Mesenchymal stem cell (in vitro differentiated cells and primary cell): Measurements from ENCODE around the gene CXCL8.
A peak's percentile ranks its signal among the peaks of the same experiment; 100 is the strongest.

Experiments
- DNase-seq: peaks from one replicate; pipeline ENCODE4 v3.0.0-alpha.2; 2013
- H2AFZ ChIP-seq: one replicate; pipeline ENCODE4 v1.6.1; 2013; ENCODE audit warnings: low read depth, mild to moderate bottlenecking, control low read depth, inconsistent platforms, low read length, moderate library complexity
- H2AK5ac ChIP-seq: 2 replicates; pipeline ENCODE4 v1.6.1; 2013; ENCODE audit warnings: low read length, moderate library complexity, mild to moderate bottlenecking, inconsistent platforms; ENCODE audit not compliant: severe bottlenecking
- H2BK120ac ChIP-seq: one replicate; pipeline ENCODE4 v1.6.1; 2013; ENCODE audit warnings: low read depth, mild to moderate bottlenecking, inconsistent platforms, low read length, moderate library complexity
- H2BK12ac ChIP-seq, 2 experiments: one replicate each; pipeline ENCODE4 v1.6.1; 2013; ENCODE audit warnings: inconsistent platforms in 2 of 2, low read length in 2 of 2, mild to moderate bottlenecking in 2 of 2, moderate library complexity in 2 of 2, control low read depth in 1 of 2
- H2BK15ac ChIP-seq: one replicate; pipeline ENCODE4 v1.6.1; 2013; ENCODE audit warnings: mild to moderate bottlenecking, low read depth, inconsistent platforms; ENCODE audit not compliant: poor library complexity, severe bottlenecking
- H2BK5ac ChIP-seq: 2 replicates; pipeline ENCODE4 v1.6.1; 2013; ENCODE audit warnings: low read depth, mild to moderate bottlenecking, low read length, control low read depth, inconsistent platforms; ENCODE audit not compliant: poor library complexity, severe bottlenecking
- H3K14ac ChIP-seq, 2 experiments: one replicate each; pipeline ENCODE4 v1.6.1; 2013; ENCODE audit warnings: inconsistent platforms in 2 of 2, low read length in 2 of 2, control low read depth in 1 of 2, mild to moderate bottlenecking in 1 of 2, moderate library complexity in 1 of 2
- H3K18ac ChIP-seq, 2 experiments: one replicate each; pipeline ENCODE4 v1.6.1; 2013; ENCODE audit warnings: inconsistent platforms in 2 of 2, low read length in 2 of 2, control low read depth in 1 of 2, low read depth in 1 of 2, mild to moderate bottlenecking in 1 of 2
- H3K23ac ChIP-seq, 2 experiments: one replicate each; pipeline ENCODE4 v1.6.1; 2013; ENCODE audit warnings: inconsistent platforms in 2 of 2, low read length in 2 of 2, mild to moderate bottlenecking in 2 of 2, moderate library complexity in 2 of 2, control low read depth in 1 of 2
- H3K27ac ChIP-seq: 2 replicates; pipeline ENCODE4 v1.5.1; 2013; ENCODE audit warnings: mild to moderate bottlenecking, moderate library complexity, low read length, control low read depth, inconsistent platforms; ENCODE audit not compliant: poor library complexity, severe bottlenecking
- H3K27me3 ChIP-seq, 2 experiments: 2 replicates each; pipeline versions ENCODE4 v1.6.1 to v1.7.0; 2013; ENCODE audit warnings: low read length in 2 of 2, mild to moderate bottlenecking in 2 of 2, moderate library complexity in 2 of 2, control low read depth in 1 of 2, inconsistent platforms in 1 of 2; ENCODE audit not compliant: control insufficient read depth in 1 of 2, insufficient read depth in 1 of 2
- H3K36me3 ChIP-seq, 2 experiments: 2 replicates each; pipeline versions ENCODE4 v1.6.1 to v1.7.0; 2013; ENCODE audit warnings: low read length in 2 of 2, control low read depth in 1 of 2, inconsistent platforms in 1 of 2, low read depth in 1 of 2, mild to moderate bottlenecking in 1 of 2; ENCODE audit not compliant: insufficient read depth in 2 of 2, control insufficient read depth in 1 of 2
- H3K4ac ChIP-seq, 2 experiments: one replicate each; pipeline ENCODE4 v1.6.1; 2013; ENCODE audit warnings: inconsistent platforms in 2 of 2, low read length in 2 of 2, mild to moderate bottlenecking in 2 of 2, moderate library complexity in 2 of 2, control low read depth in 1 of 2, low read depth in 1 of 2
- H3K4me1 ChIP-seq: 2 replicates; pipeline ENCODE4 v1.6.1; 2013; ENCODE audit warnings: low read depth, low read length, control low read depth; ENCODE audit not compliant: control insufficient read depth, insufficient read depth
- H3K4me2 ChIP-seq: 2 replicates; pipeline ENCODE4 v1.6.1; 2013; ENCODE audit warnings: low read length, mild to moderate bottlenecking, inconsistent platforms; ENCODE audit not compliant: poor library complexity, severe bottlenecking
- H3K4me3 ChIP-seq, 2 experiments: 2 replicates each; pipeline versions ENCODE4 v1.5.1 to v1.7.0; 2013; ENCODE audit warnings: low read length in 2 of 2, mild to moderate bottlenecking in 2 of 2, control low read depth in 1 of 2, low read depth in 1 of 2; ENCODE audit not compliant: insufficient read depth in 1 of 2
- H3K79me1 ChIP-seq: replicated peaks from 2 replicates; pipeline ENCODE4 v1.6.1; 2013; ENCODE audit warnings: mild to moderate bottlenecking, control low read depth, low read length, inconsistent platforms; ENCODE audit not compliant: poor library complexity, severe bottlenecking
- H3K9ac ChIP-seq: 2 replicates; pipeline ENCODE4 v1.7.0; 2013; ENCODE audit warnings: mild to moderate bottlenecking, low read length, moderate library complexity
- H3K9me3 ChIP-seq: 2 replicates; pipeline ENCODE4 v1.7.0; 2013; ENCODE audit warnings: mild to moderate bottlenecking, low read length; ENCODE audit not compliant: control insufficient read depth
- H4K8ac ChIP-seq: one replicate; pipeline ENCODE4 v1.6.1; 2013; ENCODE audit warnings: inconsistent platforms, mild to moderate bottlenecking, low read length, moderate library complexity
- H4K91ac ChIP-seq: one replicate; pipeline ENCODE4 v1.6.1; 2013; ENCODE audit warnings: mild to moderate bottlenecking, low read length, inconsistent platforms
- WGBS: methylation state at CpG from one replicate; pipeline ENCODE4 v1.1.7; 2013; ENCODE audit warnings: mixed read lengths; 5-methylcytosine and 5-hydroxymethylcytosine counted together

Gene CXCL8

GRCh38 chr4:73692701-73693100 is 47.7 kb upstream of the CXCL8 start:
- Histone ChIP-seq H3K79me1 (no peaks in the 10 kb centered on the region), H3K4ac (no peak overlapping the region), H3K27me3 (no peaks in the 10 kb centered on the region), H4K8ac (no peak overlapping the region), H3K4me1 (no peaks in the 10 kb centered on the region), H3K18ac (no peak overlapping the region), H3K4me2 (no peak overlapping the region), H2BK12ac (no peak overlapping the region), H2BK5ac (no peak overlapping the region), H3K4me3 (no peak overlapping the region), H3K36me3 (no peaks in the 10 kb centered on the region), H2AFZ (no peak overlapping the region), H3K27ac (no peak overlapping the region), H2BK120ac (no peak overlapping the region), H3K23ac (no peak overlapping the region), H3K9me3 (no peaks in the 10 kb centered on the region), H2AK5ac (no peak overlapping the region), H3K14ac (no peak overlapping the region), H4K91ac (no peak overlapping the region), H3K9ac (no peak overlapping the region), H2BK15ac (no peak overlapping the region)
- no peak for DNase-seq
- 80% methylated on average over 1 of the region's 2 CpGs for WGBS

GRCh38 chr4:73693811-73694210 is 46.6 kb upstream of the CXCL8 start:
- peak overlapping the region in 1 of 2 experiments; percentile 73 for H3K4ac ChIP-seq
- no peak overlapping the region for H3K4me3 ChIP-seq
- WGBS = 94% methylated on average over 1 of the region's 1 CpG
- H3K9ac ChIP-seq = no peak overlapping the region
- H4K8ac ChIP-seq = no peak overlapping the region
- no peak overlapping the region for H3K4me2 ChIP-seq
- H2AK5ac ChIP-seq = no peak overlapping the region
- H2BK12ac ChIP-seq = peak overlapping the region in 1 of 2 experiments; percentile 15
- H3K18ac ChIP-seq = peak overlapping the region in 1 of 2 experiments; percentile 66
- no peak overlapping the region for H2BK5ac ChIP-seq
- no peaks in the 10 kb centered on the region for H3K36me3 ChIP-seq
- H2AFZ ChIP-seq = no peak overlapping the region
- no peak overlapping the region for H2BK15ac ChIP-seq
- peak overlapping the region in 1 of 2 experiments; percentile 75 for H3K14ac ChIP-seq
- H3K9me3 ChIP-seq = no peaks in the 10 kb centered on the region
- no peaks in the 10 kb centered on the region for H3K79me1 ChIP-seq
- H3K27ac ChIP-seq = no peak overlapping the region
- no peak for DNase-seq
- no peaks in the 10 kb centered on the region for H3K4me1 ChIP-seq
- no peak overlapping the region for H2BK120ac ChIP-seq
- H3K23ac ChIP-seq = peak overlapping the region in 1 of 2 experiments; percentile 59
- no peak overlapping the region for H4K91ac ChIP-seq
- H3K27me3 ChIP-seq = no peaks in the 10 kb centered on the region

DNA sequence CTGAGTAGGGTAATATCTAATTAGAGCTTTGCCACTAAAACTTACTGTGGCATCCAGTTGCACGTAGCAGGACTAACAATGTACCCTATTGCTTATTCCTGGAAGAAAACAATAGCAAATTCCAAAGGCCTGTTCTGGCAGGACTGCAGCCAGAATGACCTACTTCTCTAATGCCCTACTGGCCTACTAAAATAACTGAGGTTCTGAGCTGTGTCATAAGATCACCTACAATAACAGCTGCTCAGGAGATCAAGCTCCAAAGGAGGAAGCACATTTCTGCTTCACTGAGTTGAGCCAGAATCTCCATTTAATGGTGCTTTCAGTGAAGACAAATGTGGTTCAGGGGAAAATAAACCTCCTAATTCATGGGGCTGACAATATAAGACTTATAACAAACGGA is 42.2 kb upstream of the CXCL8 start:
- H2AK5ac ChIP-seq = no peak overlapping the region
- H4K8ac ChIP-seq = no peak overlapping the region
- WGBS = 73% methylated on average over 1 of the region's 2 CpGs
- no peak overlapping the region for H2BK120ac ChIP-seq
- H2BK5ac ChIP-seq = no peak overlapping the region
- no peak overlapping the region for H3K14ac ChIP-seq
- no peak overlapping the region for H2AFZ ChIP-seq
- DNase-seq = no peak
- peak overlapping the region; percentile 58 for H3K27ac ChIP-seq
- no peak overlapping the region for H3K23ac ChIP-seq
- H4K91ac ChIP-seq = no peak overlapping the region
- no peak overlapping the region for H3K4me3 ChIP-seq
- H3K79me1 ChIP-seq = no peaks in the 10 kb centered on the region
- no peak overlapping the region for H3K18ac ChIP-seq
- H2BK15ac ChIP-seq = no peak overlapping the region
- no peak overlapping the region for H3K4me2 ChIP-seq
- H3K9me3 ChIP-seq = no peaks in the 10 kb centered on the region
- H2BK12ac ChIP-seq = no peak overlapping the region
- H3K36me3 ChIP-seq = no peaks in the 10 kb centered on the region
- peaks cover 4% of the 10 kb centered on the region for H3K4me1 ChIP-seq
- no peaks in the 10 kb centered on the region for H3K27me3 ChIP-seq
- no peak overlapping the region for H3K4ac ChIP-seq
- H3K9ac ChIP-seq = no peak overlapping the region

DNA sequence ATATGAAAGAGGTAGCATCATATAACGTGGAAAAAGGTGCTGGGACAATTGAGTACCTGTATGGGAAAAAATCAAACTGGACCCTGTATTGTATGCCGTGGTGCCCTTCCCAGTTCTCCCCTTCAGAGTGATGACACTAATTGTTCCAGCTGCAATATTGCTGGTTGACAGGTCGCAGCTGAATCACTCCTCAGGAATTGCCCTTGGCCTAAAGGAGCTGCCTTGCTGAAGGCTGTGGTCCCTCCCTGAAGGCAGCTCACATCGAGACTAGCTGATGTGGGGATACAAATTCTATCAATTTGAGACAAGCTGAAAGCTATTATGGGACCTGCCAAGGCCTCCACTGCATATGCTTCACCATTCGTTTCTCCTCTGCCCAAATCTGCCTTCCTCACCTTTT is 39.3 kb upstream of the CXCL8 start:
- Histone ChIP-seq H3K4me2 (no peak overlapping the region), H2AFZ (no peak overlapping the region), H3K36me3 (no peaks in the 10 kb centered on the region), H3K23ac (no peak overlapping the region), H2AK5ac (peak overlapping the region; percentile 92), H3K9ac (no peak overlapping the region), H3K14ac (peak overlapping the region in 1 of 2 experiments; percentile 48), H2BK15ac (no peak overlapping the region), H3K4me1 (peaks cover 5% of the 10 kb centered on the region), H2BK5ac (no peak overlapping the region), H3K79me1 (no peaks in the 10 kb centered on the region), H4K8ac (no peak overlapping the region), H4K91ac (no peak overlapping the region), H3K4ac (peak overlapping the region in 1 of 2 experiments; percentile 20), H2BK120ac (no peak overlapping the region), H3K4me3 (no peak overlapping the region), H3K27ac (no peak overlapping the region), H3K9me3 (no peaks in the 10 kb centered on the region), H2BK12ac (peak overlapping the region; percentile 12 to 82), H3K27me3 (no peaks in the 10 kb centered on the region), H3K18ac (peak overlapping the region; percentile 7 to 89)
- WGBS = 47% methylated on average over 5 of the region's 5 CpGs
- peak; percentile 69 for DNase-seq
